ENCODE data around the gene ARHGAP24.

- TF ChIP-seq ZNF34 (CRISPR knock-in tag; IDR thresholded peaks at IDR 0.05; ENCODE audit: borderline replicate concordance) (no peak), TAF1 (CRISPR knock-in tag; IDR thresholded peaks at IDR 0.05) (no peak), RFXANK (CRISPR knock-in tag; IDR thresholded peaks at IDR 0.05) (no peak), ZNF207 (IDR thresholded peaks at IDR 0.05; ENCODE audit: borderline replicate concordance) (no peak), FOXM1 (CRISPR knock-in tag; IDR thresholded peaks at IDR 0.05) (no peak), ZBTB8A (CRISPR knock-in tag; IDR thresholded peaks at IDR 0.05; ENCODE audit: borderline replicate concordance, low read depth) (no peak), CTCF (CRISPR knock-in tag; IDR thresholded peaks at IDR 0.05) (no peak), EZH2 (conservative IDR thresholded peaks at IDR 0.05; ENCODE audit: low read depth, low read length) (no peak), GPBP1L1 (CRISPR knock-in tag; IDR thresholded peaks at IDR 0.05) (no peak), RXRB (CRISPR knock-in tag; IDR thresholded peaks at IDR 0.05; ENCODE audit: borderline replicate concordance) (no peak), HNRNPK (IDR thresholded peaks at IDR 0.05; ENCODE audit: low read depth, low read length, poor library complexity, severe bottlenecking) (no peak)
Observed at GRCh38 chr4:85615952-85616351, 141.0 kb downstream of the ARHGAP24 start.

Measured in HepG2 (cell line).